Choroid plexus epithelial cell (primary cell): ENCODE data around the gene BBS1.
"Not testable (repeated sequence)": the region's sequence is repeated elsewhere in the genome, so short reads cannot be mapped to it uniquely, and the experiment has no call there.

Experiments
- DNase-seq: peaks from one replicate; pipeline ENCODE4 v3.0.0-alpha.2; 2010; ENCODE audit warnings: low read depth
- H3K4me3 ChIP-seq: 2 replicates; pipeline ENCODE4 v1.5.1; 2011; ENCODE audit warnings: low read depth, mild to moderate bottlenecking, control low read depth, low read length, moderate library complexity
- TF ChIP-seq, protein P1 (sequence below): conservative IDR thresholded peaks from 2 replicates; pipeline ENCODE4 v1.5.1; 2011; ENCODE audit warnings: low read depth, mild to moderate bottlenecking, control low read depth, inconsistent platforms, low read length, moderate library complexity

The BBS1 gene

DNA sequence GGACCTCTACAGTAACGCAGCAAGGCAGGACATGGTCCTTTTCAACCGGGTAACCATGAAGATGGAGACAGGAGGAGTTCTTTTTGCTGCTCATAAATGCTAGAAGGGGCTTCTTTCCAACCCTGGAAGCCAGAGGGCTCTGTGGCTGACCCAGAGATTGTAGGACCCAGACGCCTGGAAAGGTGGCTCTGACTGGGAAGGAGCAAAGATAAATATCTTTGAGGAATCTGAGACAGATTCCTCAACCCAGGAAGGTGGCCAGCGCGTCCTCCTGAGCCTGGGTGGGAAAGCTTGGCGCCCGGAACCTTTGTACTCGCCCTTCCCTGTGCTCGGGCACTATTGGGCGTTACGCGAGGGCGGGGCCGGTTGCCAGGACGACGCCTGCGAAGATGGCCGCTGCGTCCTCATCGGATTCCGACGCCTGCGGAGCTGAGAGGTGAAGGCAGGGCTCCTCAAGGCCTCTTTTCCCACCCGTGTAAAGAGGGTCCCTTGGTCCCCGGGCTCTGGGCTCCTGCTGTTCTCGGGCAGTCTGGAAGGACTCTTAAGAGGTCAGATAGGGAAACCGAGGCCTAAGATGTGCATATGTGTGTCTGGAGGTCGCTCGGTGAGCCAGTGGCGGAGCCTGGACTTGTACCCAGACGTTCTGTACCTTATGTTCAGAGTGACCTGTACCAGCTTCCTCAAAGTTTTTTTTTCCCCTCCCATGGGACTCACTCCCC is at the start of gene BBS1:
Gene BBS1, plus strand, starts transcription at position 365 of the 719 bp plus-strand sequence. Its CDS starts 25 bp downstream, at position 390.
- peak; percentile 80 for DNase-seq
- TF ChIP-seq, protein P1, sequence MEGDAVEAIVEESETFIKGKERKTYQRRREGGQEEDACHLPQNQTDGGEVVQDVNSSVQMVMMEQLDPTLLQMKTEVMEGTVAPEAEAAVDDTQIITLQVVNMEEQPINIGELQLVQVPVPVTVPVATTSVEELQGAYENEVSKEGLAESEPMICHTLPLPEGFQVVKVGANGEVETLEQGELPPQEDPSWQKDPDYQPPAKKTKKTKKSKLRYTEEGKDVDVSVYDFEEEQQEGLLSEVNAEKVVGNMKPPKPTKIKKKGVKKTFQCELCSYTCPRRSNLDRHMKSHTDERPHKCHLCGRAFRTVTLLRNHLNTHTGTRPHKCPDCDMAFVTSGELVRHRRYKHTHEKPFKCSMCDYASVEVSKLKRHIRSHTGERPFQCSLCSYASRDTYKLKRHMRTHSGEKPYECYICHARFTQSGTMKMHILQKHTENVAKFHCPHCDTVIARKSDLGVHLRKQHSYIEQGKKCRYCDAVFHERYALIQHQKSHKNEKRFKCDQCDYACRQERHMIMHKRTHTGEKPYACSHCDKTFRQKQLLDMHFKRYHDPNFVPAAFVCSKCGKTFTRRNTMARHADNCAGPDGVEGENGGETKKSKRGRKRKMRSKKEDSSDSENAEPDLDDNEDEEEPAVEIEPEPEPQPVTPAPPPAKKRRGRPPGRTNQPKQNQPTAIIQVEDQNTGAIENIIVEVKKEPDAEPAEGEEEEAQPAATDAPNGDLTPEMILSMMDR, result peak; percentile 24
- peak within 1 kb of the TSS; percentile 91 for H3K4me3 ChIP-seq

DNA sequence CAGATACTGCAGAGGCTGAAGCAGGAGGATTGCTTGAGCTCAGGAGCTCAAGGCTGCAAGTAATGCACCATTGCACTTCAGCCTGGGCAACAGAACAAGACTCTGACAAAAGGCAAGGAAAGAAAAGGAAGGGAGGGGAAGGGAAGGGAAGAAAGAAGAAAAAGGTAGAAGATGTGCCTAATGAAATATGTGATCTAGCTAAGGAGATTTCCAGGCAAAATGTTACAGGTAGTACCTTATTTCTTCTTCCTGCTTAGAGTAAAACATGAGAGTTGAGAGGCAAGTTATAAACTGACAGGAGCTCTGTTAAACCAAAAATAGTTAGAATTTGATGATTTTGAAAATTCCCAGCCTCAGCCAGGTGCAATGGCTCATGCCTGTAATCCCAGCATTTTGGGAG is 48.4 kb upstream of the BBS1 start:
- H3K4me3 ChIP-seq, result no peak overlapping the region
- no peak for DNase-seq

DNA sequence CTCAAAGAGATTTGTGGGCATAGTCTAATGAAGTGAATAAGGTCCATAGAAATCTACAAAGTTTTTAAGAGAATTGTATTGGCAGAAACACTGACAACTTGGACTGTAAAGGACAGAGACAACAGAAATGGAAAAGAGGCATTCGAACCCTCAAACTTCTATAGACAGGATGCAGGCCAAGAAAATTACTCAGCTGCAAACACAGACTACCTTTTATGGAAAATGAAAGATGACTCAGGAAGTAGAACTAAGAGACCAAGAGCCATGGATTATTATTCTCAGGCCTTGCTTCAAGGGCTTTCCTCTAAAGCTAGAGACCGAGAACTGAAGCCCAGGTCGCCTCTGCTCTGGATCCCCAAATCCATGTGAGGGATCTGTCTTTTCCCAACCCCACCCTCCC is 47.5 kb upstream of the BBS1 start:
- no peak for DNase-seq
- TF ChIP-seq, protein P1, result no peak
- H3K4me3 ChIP-seq, result no peak overlapping the region

More for the DNA sequence above, 48.4 kb upstream of the BBS1 start:
- TF ChIP-seq, protein P1, result no peak

DNA sequence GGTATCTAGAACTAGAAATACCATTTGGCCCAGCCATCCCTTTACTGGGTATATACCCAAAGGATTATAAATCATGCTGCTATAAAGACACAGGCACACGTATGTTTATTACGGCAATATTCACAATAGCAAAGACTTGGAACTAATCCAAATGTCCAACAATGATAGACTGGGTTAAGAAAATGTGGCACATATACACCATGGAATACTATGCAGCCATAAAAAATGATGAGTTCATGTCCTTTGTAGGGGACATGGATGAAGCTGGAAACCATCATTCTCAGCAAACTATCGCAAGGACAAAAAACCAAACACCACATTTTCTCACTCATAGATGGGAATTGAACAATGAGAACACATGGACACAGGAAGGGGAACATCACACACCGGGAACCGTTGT is 46.3 kb upstream of the BBS1 start:
- not testable (repeated sequence) for DNase-seq, H3K4me3 ChIP-seq

DNA sequence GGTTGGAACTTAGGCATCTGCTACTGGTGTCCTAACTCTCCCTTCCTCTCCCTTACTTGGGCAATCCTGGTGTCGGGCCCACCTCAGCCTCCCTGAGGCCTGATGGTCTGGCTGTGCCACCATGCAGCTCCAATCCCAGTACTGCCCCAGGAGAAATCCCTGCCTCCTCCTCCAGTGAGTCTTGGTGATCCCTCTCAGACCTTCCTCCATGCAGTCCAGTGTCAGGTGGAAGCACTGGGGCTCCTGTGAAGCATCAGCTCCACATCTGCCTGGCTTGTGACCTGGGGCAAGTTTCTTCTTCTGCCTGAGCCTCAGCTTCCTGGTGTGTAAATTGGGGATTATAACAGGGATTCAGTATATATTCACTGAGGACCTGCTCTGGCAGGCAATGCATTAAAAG is 45.5 kb upstream of the BBS1 start:
- DNase-seq, result no peak
- TF ChIP-seq, protein P1, result no peak
- no peak overlapping the region for H3K4me3 ChIP-seq

DNA sequence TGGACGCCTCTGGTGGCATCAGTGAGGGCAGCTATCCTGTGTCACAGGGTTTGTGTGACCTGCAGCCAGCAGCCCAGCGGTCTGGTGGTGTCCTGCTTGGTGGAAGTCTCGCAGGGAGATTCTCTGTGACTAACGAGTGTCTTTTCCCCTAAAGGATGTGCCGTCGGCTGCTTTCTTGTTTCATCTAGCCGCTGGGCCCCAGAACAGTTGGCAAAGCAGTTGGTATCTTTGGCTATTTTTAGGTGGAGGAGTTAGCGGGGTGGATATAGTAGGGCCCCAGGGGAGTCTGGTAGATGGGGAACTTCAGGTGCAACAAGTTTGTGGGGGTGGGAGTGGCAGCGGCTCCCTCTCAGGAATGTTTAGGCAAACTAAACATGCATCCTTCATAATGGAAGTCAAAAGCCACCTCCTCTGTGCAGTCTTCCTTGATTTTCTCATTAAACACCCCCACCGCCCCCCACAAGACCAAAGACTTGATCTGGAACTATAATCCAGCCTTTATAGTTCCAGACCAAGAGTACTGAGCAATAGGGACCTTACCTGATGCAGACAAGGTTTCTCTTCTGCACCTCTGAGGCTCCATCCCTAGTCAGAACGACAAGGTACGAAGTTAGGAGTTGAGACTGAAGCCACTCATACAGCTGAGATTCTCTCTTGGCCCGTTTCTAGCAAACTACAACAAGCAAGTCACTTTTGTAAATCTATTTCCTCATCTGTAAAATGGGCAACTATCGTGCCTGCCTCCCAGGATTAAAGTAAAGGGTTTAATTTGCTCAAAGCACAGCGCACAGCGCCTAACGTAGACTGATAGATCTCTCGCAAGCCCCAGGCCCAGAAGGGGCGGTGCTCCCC is 44.8 kb upstream of the BBS1 start:
- TF ChIP-seq, protein P1, result no peak
- H3K4me3 ChIP-seq, result peak overlapping the region; percentile 68
- no peak for DNase-seq

DNA sequence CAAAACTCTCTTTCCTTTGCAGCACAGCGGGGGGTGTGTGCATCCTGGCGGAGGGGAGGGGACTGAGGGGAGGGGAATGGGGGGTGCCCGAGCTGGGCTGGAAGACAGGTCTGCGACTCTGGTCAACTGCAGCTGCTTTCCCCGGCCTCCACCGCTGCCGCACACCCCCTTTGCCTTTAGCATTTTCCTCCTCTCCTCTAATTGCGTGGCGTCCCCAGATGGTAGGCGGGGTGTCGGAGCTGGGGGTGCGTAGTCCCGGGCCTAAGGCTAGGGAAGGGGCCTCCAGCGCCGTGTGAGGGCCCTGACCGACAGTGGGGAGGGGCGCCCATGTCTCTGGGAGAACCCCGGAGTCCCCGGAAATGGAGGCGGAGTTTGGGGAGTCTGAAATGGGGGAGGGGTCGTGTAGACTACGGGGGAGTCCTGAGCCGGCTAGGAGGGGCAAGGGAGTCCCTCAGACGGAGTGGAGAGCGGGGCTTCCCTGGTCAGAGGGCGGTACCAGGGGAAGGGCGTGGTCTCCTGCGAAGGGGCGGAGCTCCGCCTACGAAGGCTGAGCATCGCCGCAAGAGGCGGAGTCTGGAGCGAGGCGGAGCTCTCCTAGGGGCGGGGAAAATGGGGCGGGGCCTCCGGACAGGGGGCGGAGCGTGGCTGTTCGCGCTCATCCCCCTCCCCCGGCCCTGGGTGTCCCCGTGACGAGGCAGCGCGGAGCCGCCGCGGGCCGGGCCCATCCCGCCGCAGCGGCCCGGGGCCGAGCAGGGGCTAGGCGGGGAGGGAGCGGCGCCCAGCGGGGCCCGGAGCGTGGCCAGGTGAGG is 44.0 kb upstream of the BBS1 start, which contains the start of gene PELI3:
Gene PELI3, plus strand, starts transcription at position 681 of the 809 bp plus-strand sequence. CDS start 1,224 bp downstream, outside the sequence.
- DNase-seq, result peak; percentile 95
- H3K4me3 ChIP-seq, result peak within 1 kb of the TSS; percentile 68
- TF ChIP-seq, protein P1, result no peak
